Measurements from ENCODE around the gene ATP5MC3. TPM values are rescaled to one million over a fixed set of nuclear protein-coding genes. Genes with fewer than 3 reads are reported as not detected.

The ATP5MC3 gene
- total and polyA plus RNA-seq, 3 donors from 2014 or later: 68.4 to 136 (median 82.9) TPM

DNA sequence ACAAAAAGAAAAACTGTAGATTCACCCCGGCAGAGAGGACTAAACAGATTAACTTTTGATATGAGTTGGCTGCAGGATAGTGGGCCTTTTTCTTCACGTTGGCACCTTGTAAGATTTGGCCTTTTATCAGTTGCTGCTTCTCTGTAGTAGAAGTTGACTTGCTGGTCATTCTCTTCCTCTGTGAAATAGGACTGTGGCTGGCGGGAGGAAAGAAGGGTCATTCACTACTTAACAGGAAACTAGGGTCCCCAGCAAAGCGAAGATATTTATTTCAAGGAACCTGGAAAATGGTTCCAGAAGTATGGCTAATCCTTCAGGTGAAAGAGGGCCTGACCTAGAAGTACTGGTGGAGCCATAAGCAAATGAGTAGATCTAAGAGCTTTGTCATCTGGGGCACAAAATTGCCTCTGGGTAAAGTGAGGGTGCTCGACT is 383 bp upstream of the ATP5MC3 start:
- H3K4me3 ChIP-seq: peak overlapping the region; percentile 90 to 94
- no peaks in the 10 kb centered on the region for H3K36me3 ChIP-seq (ENCODE audit: low read depth, missing control alignments)
- H3K27ac ChIP-seq: peak overlapping the region in 1 of 2 donors; percentile 90
- peaks cover 12% of the 10 kb centered on the region for H3K4me1 ChIP-seq
- TF ChIP-seq, protein P1, sequence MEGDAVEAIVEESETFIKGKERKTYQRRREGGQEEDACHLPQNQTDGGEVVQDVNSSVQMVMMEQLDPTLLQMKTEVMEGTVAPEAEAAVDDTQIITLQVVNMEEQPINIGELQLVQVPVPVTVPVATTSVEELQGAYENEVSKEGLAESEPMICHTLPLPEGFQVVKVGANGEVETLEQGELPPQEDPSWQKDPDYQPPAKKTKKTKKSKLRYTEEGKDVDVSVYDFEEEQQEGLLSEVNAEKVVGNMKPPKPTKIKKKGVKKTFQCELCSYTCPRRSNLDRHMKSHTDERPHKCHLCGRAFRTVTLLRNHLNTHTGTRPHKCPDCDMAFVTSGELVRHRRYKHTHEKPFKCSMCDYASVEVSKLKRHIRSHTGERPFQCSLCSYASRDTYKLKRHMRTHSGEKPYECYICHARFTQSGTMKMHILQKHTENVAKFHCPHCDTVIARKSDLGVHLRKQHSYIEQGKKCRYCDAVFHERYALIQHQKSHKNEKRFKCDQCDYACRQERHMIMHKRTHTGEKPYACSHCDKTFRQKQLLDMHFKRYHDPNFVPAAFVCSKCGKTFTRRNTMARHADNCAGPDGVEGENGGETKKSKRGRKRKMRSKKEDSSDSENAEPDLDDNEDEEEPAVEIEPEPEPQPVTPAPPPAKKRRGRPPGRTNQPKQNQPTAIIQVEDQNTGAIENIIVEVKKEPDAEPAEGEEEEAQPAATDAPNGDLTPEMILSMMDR (IDR thresholded peaks at IDR 0.05): no peak
- no peak for TF ChIP-seq POLR2A (IDR thresholded peaks at IDR 0.05)
- no peak for DNase-seq
- intact Hi-C loops (cut with DNase I; ENCODE audit: low total_unique reads): no loop called here
- 29 to 36% methylated on average over 4 to 5 of the region's 5 CpGs for WGBS, 2 donors
- no peaks in the 10 kb centered on the region for H3K27me3 ChIP-seq
- H3K9me3 ChIP-seq: no peaks in the 10 kb centered on the region

DNA sequence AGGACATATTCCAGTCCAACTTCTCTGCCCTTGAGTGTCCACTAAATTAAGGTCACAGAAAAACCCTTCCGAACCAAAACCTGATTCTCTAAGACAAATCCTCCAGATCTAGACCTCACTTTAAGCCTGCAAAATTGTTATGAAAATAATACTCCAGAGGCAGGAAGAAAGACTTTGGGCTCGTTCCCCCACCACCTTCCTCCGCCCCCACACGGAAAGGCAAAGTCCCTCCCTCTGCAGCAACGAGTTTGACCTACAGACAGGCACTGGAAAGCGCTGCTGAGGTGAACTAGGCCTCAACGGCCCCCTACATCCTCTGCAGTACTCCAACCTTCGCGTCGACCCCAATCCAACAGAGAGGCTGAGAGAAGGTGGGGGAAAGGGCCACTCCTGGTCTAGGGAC is 808 bp downstream of the ATP5MC3 start:
- TF ChIP-seq POLR2A (IDR thresholded peaks at IDR 0.05): no peak
- TF ChIP-seq, protein P1 (IDR thresholded peaks at IDR 0.05): no peak
- WGBS, 2 donors: 3 to 4% methylated on average over 10 of the region's 10 CpGs
- peak; percentile 53 for DNase-seq
- H3K36me3 ChIP-seq (ENCODE audit: low read depth, missing control alignments): no peaks in the 10 kb centered on the region
- no peaks in the 10 kb centered on the region for H3K9me3 ChIP-seq
- peak overlapping the region; percentile 90 to 94 for H3K4me3 ChIP-seq
- H3K27me3 ChIP-seq: no peaks in the 10 kb centered on the region
- peaks cover 12% of the 10 kb centered on the region for H3K4me1 ChIP-seq
- peak overlapping the region; percentile 86 to 90 for H3K27ac ChIP-seq
- intact Hi-C loops (cut with DNase I; ENCODE audit: low total_unique reads): no loop called here

GRCh38 chr2:175176624-175177023 is 4.9 kb downstream of the ATP5MC3 start:
- no peaks in the 10 kb centered on the region for H3K9me3 ChIP-seq
- no peaks in the 10 kb centered on the region for H3K36me3 ChIP-seq (ENCODE audit: low read depth, missing control alignments)
- H3K27me3 ChIP-seq: no peaks in the 10 kb centered on the region
- no peak overlapping the region for H3K27ac ChIP-seq
- no peak for DNase-seq
- intact Hi-C loops (cut with DNase I; ENCODE audit: low total_unique reads): no loop called here
- WGBS, 2 donors: 72 to 75% methylated on average over 5 of the region's 5 CpGs
- H3K4me3 ChIP-seq: no peak overlapping the region
- H3K4me1 ChIP-seq: peaks cover 7% of the 10 kb centered on the region
- no peak for TF ChIP-seq POLR2A (IDR thresholded peaks at IDR 0.05)
- TF ChIP-seq, protein P1 (IDR thresholded peaks at IDR 0.05): no peak

DNA sequence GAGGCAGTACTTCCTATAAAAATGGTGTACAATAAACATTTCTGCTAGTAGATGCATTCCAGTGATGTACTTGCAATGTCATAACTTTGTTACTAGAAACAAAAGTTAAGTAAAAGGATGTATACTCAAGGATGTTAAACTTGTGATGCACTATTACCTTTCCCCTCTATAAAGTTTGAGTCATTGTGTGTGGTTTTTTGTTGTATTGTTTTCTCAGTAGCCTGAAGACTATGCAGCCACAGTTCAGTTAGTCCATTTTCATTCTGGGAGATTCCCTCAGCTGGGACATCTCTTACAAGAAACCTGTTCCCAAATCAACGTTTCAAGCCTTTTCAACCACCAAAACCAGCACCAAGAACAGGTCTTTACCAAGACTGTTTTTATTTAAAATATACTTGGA is 5.6 kb downstream of the ATP5MC3 start:
- no peak for DNase-seq
- H3K36me3 ChIP-seq (ENCODE audit: low read depth, missing control alignments): no peaks in the 10 kb centered on the region
- 68 to 84% methylated on average over 1 of the region's 1 CpG for WGBS, 2 donors
- no peak overlapping the region for H3K4me3 ChIP-seq
- H3K9me3 ChIP-seq: no peaks in the 10 kb centered on the region
- no peak for TF ChIP-seq POLR2A (IDR thresholded peaks at IDR 0.05)
- TF ChIP-seq, protein P1 (IDR thresholded peaks at IDR 0.05): no peak
- H3K4me1 ChIP-seq: peaks cover 7% of the 10 kb centered on the region
- no peak overlapping the region for H3K27ac ChIP-seq
- intact Hi-C loops (cut with DNase I; ENCODE audit: low total_unique reads): no loop called here
- H3K27me3 ChIP-seq: no peaks in the 10 kb centered on the region

- 81 to 83% methylated on average over 2 of the region's 2 CpGs for WGBS, 2 donors
- no peaks in the 10 kb centered on the region for H3K36me3 ChIP-seq (ENCODE audit: low read depth, missing control alignments)
- H3K9me3 ChIP-seq: no peaks in the 10 kb centered on the region
- H3K4me1 ChIP-seq: peaks cover 4% of the 10 kb centered on the region
- no peak for DNase-seq
- H3K4me3 ChIP-seq: no peak overlapping the region
- TF ChIP-seq POLR2A (IDR thresholded peaks at IDR 0.05): no peak
- TF ChIP-seq, protein P1 (IDR thresholded peaks at IDR 0.05): no peak
- intact Hi-C loops (cut with DNase I; ENCODE audit: low total_unique reads): no loop called here
- H3K27me3 ChIP-seq: no peaks in the 10 kb centered on the region
- H3K27ac ChIP-seq: no peak overlapping the region
Measured at GRCh38 chr2:175175320-175175719, 6.2 kb downstream of the ATP5MC3 start.

Measured in testis (tissue), 3 donors.